ENCODE results near the gene ANKRD52.

ANKRD52 gene

DNA sequence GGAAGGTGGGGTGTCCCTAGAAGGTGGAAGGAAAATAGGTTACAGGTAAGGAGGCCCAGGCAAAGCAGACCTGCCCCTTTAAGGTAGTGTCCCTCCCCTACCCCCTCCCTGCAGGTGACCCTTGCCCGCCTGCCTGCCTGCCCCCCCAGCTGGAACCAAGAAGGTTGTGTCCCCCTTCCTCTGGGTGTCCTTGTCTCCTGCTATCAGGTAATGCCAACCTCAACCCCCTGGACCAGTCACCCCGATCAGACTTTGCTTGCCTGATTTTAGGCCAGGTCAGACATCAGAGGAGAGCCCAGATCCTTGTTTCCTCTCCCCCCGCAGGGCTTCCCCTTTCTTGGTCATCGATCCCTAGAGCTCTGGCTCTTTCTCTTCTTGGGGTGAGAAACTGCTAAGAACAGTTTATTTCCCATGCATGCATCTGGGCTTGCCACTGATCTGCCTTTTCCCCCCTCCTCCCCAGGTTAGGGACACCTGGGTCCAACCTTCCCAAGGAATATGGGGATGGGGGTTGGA, 28.2 kb downstream of the ANKRD52 start, which contains the start of gene SLC39A5:
Gene SLC39A5, plus strand, starts transcription at position 136 of the 516 bp plus-strand sequence. CDS start 1,224 bp downstream, outside the sequence.
- TF ChIP-seq, protein P1, sequence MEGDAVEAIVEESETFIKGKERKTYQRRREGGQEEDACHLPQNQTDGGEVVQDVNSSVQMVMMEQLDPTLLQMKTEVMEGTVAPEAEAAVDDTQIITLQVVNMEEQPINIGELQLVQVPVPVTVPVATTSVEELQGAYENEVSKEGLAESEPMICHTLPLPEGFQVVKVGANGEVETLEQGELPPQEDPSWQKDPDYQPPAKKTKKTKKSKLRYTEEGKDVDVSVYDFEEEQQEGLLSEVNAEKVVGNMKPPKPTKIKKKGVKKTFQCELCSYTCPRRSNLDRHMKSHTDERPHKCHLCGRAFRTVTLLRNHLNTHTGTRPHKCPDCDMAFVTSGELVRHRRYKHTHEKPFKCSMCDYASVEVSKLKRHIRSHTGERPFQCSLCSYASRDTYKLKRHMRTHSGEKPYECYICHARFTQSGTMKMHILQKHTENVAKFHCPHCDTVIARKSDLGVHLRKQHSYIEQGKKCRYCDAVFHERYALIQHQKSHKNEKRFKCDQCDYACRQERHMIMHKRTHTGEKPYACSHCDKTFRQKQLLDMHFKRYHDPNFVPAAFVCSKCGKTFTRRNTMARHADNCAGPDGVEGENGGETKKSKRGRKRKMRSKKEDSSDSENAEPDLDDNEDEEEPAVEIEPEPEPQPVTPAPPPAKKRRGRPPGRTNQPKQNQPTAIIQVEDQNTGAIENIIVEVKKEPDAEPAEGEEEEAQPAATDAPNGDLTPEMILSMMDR (IDR thresholded peaks at IDR 0.05; ENCODE audit: borderline replicate concordance, insufficient read depth, low read depth, low read length): no peak
- no peak within 1 kb of the TSS for H3K4me3 ChIP-seq (ENCODE audit: low read depth, low read length)

GRCh38 chr12:56229082-56229481, 29.1 kb downstream of the ANKRD52 start:
- TF ChIP-seq, protein P1 (IDR thresholded peaks at IDR 0.05; ENCODE audit: borderline replicate concordance, insufficient read depth, low read depth, low read length): no peak
- H3K4me3 ChIP-seq (ENCODE audit: low read depth, low read length): no peak overlapping the region

GRCh38 chr12:56224954-56225353, 33.2 kb downstream of the ANKRD52 start:
- TF ChIP-seq, protein P1 (IDR thresholded peaks at IDR 0.05; ENCODE audit: borderline replicate concordance, insufficient read depth, low read depth, low read length): no peak
- H3K4me3 ChIP-seq (ENCODE audit: low read depth, low read length): peak overlapping the region; percentile 82

DNA sequence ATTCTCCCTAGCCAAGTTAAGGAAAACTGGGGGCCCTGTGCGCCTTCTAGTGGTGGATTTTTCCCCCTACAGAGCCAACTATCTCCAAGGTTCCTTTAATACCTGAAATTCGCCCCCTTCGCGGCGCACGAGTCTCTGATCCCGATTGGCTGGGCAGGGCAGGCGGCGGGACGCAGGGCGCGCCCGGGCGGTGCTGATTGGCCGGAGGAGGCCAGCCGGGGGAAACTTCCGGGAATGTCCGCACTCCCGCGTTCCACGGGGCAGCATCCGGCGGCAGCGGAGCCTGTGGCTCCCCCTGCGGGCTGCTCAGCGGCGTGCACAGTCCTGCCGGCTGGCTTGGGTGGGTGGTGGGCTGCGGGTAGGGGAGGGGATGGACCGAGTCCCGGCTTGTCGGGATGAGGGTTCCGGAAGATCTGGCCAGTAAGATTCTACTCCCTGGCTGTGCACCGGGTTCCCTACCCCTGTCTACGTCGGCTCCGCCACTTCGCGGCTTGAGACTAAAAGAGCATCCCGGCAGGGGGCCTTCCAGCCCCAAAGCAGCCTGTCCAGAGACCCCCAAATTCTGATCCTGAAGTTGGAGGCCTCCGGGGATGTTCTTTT, 34.0 kb downstream of the ANKRD52 start, which contains the start of gene NABP2:
Gene NABP2, plus strand, starts transcription at position 241 of the 600 bp plus-strand sequence. CDS start 515 bp downstream, outside the sequence.
- peak within 1 kb of the TSS; percentile 82 for H3K4me3 ChIP-seq (ENCODE audit: low read depth, low read length)
- TF ChIP-seq, protein P1 (IDR thresholded peaks at IDR 0.05; ENCODE audit: borderline replicate concordance, insufficient read depth, low read depth, low read length): peak; percentile 95

- TF ChIP-seq, protein P1 (IDR thresholded peaks at IDR 0.05; ENCODE audit: borderline replicate concordance, insufficient read depth, low read depth, low read length): no peak
- H3K4me3 ChIP-seq (ENCODE audit: low read depth, low read length): no peak overlapping the region
Observed at GRCh38 chr12:56223571-56224101, 34.5 kb downstream of the ANKRD52 start.

DNA sequence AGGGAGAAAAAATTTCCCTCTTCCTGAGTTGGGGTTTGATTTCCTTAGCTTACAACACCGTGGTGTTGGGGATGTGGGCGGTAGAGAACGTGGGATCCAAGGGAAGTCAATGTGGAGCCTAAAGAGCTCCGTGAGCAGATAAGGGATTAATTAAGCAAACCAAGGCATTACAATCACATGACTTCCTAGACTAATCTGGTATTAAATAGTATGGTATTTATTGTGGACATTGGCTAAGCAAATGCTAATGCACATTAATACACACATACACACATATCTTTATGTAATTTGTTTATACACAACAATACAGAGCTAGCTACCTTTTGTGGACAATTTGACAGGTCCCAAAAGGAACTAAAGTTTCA, 35.7 kb downstream of the ANKRD52 start:
- TF ChIP-seq, protein P1 (IDR thresholded peaks at IDR 0.05; ENCODE audit: borderline replicate concordance, insufficient read depth, low read depth, low read length): no peak

More for the DNA sequence above, 35.7 kb downstream of the ANKRD52 start:
- H3K4me3 ChIP-seq (ENCODE audit: low read depth, low read length): peak overlapping the region; percentile 97

Data from GM12875 (cell line).